ENCODE data around the gene ADTRP. TPM values are rescaled to one million over a fixed set of nuclear protein-coding genes. Genes with fewer than 3 reads are reported as not detected.

Gene ADTRP
- total RNA-seq, 1 donor from 2014 or later, result 0.33 TPM

GRCh38 chr6:11785774-11786579 lies 7.4 kb upstream of the ADTRP start:
- no peak for TF ChIP-seq CTCF (IDR thresholded peaks at IDR 0.05; ENCODE audit: borderline replicate concordance)
- no peak overlapping the region for H3K4me3 ChIP-seq
- intact Hi-C loops (cut with micrococcal nuclease), result no loop called here

GRCh38 chr6:11785415-11785773 lies 6.8 kb upstream of the ADTRP start:
- Histone ChIP-seq H3K27me3 (ENCODE audit: low read depth) (peaks cover 19% of the 10 kb centered on the region), H3K36me3 (no peaks in the 10 kb centered on the region), H3K4me1 (no peaks in the 10 kb centered on the region), H3K27ac (replicated peaks) (no peak overlapping the region), H3K4me3 (no peak overlapping the region), H3K9me3 (replicated peaks) (no peaks in the 10 kb centered on the region)
- intact Hi-C loops (cut with micrococcal nuclease), result no loop called here
- DNase-seq, result no peak
- TF ChIP-seq CTCF (IDR thresholded peaks at IDR 0.05; ENCODE audit: borderline replicate concordance), result no peak

More at GRCh38 chr6:11785774-11786579, 7.4 kb upstream of the ADTRP start:
- H3K4me1 ChIP-seq, result no peaks in the 10 kb centered on the region
- H3K36me3 ChIP-seq, result no peaks in the 10 kb centered on the region
- H3K27ac ChIP-seq (replicated peaks), result no peak overlapping the region
- H3K27me3 ChIP-seq (ENCODE audit: low read depth), result peaks cover 19% of the 10 kb centered on the region
- no peaks in the 10 kb centered on the region for H3K9me3 ChIP-seq (replicated peaks)
- no peak for DNase-seq

GRCh38 chr6:11784341-11784740 lies 5.7 kb upstream of the ADTRP start:
- H3K9me3 ChIP-seq (replicated peaks), result no peaks in the 10 kb centered on the region

GRCh38 chr6:11783524-11784064 lies 5.0 kb upstream of the ADTRP start:
- H3K4me3 ChIP-seq, result no peak overlapping the region
- no peak overlapping the region for H3K27ac ChIP-seq (replicated peaks)
- peaks cover 6% of the 10 kb centered on the region for H3K4me1 ChIP-seq
- no peak for TF ChIP-seq CTCF (IDR thresholded peaks at IDR 0.05; ENCODE audit: borderline replicate concordance)
- DNase-seq, result no peak
- H3K27me3 ChIP-seq (ENCODE audit: low read depth), result peaks cover 19% of the 10 kb centered on the region
- H3K36me3 ChIP-seq, result no peaks in the 10 kb centered on the region
- H3K9me3 ChIP-seq (replicated peaks), result no peaks in the 10 kb centered on the region
- intact Hi-C loops (cut with micrococcal nuclease), result no loop called here

More at GRCh38 chr6:11784341-11784740, 5.7 kb upstream of the ADTRP start:
- no peak for DNase-seq
- Histone ChIP-seq H3K36me3 (no peaks in the 10 kb centered on the region), H3K4me1 (no peaks in the 10 kb centered on the region), H3K4me3 (no peak overlapping the region), H3K27me3 (ENCODE audit: low read depth) (peaks cover 19% of the 10 kb centered on the region), H3K27ac (replicated peaks) (no peak overlapping the region)
- intact Hi-C loops (cut with micrococcal nuclease), result no loop called here
- TF ChIP-seq CTCF (IDR thresholded peaks at IDR 0.05; ENCODE audit: borderline replicate concordance), result no peak

- H3K36me3 ChIP-seq, result no peaks in the 10 kb centered on the region
- intact Hi-C loops (cut with micrococcal nuclease), result no loop called here
Observed at GRCh38 chr6:11782524-11782923, 3.9 kb upstream of the ADTRP start.

More at GRCh38 chr6:11782524-11782923, 3.9 kb upstream of the ADTRP start:
- Histone ChIP-seq H3K27ac (replicated peaks) (no peak overlapping the region), H3K4me3 (no peak overlapping the region), H3K9me3 (replicated peaks) (no peaks in the 10 kb centered on the region), H3K4me1 (peaks cover 6% of the 10 kb centered on the region), H3K27me3 (ENCODE audit: low read depth) (peaks cover 17% of the 10 kb centered on the region)
- no peak for TF ChIP-seq CTCF (IDR thresholded peaks at IDR 0.05; ENCODE audit: borderline replicate concordance)
- DNase-seq, result no peak
